Measurements from ENCODE around the gene MRPL49. TPM values are rescaled to one million over a fixed set of nuclear protein-coding genes. Genes with fewer than 3 reads are reported as not detected.

MRPL49 gene
- total RNA-seq = 31.3 and 37.8 TPM in 2 replicates

DNA sequence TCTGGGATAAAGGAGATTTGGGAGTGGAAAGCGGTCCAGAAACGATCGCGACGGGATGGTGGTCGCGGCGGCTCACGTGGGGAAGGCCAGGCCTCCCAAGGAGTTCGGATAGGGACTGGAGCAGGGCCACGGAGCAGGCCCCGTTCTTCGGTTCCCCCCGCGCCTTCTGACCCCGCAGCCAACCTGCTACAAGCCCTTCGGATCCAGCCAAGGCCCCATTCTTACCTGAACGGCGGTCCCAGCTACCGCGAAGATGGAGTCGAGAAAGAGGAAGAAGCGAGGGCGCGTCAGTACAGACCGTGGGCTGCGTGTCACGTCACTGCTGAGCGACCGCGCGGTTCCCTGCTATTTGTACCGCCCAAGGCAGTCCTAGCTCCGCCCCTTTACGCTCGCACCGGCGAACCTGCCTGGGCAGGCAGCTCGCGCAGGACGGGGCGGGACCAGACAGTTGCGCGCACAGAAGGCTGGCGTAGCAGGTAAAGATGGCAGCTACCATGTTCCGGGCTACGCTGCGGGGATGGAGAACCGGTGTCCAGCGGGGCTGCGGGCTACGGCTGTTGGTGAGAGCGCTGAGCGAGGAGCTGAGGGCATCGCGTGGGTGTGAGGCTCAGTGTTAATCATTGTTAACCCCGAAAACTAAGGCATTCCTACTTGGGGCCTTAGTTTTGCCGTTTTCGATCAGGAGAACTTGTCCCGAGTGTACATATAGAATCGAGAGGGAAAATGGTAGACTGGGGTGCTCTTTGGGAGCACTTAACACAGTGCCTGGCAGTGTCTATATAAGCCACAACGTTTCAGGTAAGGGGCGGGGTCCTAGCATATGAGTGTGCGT lies at the start of gene MRPL49, which contains the start of gene FAU:
Gene MRPL49, plus strand, starts transcription at position 457 of the 832 bp plus-strand sequence. Its CDS starts 26 bp downstream, at position 483.
Gene FAU, minus strand, starts transcription at position 270 of the 832 bp plus-strand sequence. CDS start 321 bp downstream, outside the sequence.

DNA sequence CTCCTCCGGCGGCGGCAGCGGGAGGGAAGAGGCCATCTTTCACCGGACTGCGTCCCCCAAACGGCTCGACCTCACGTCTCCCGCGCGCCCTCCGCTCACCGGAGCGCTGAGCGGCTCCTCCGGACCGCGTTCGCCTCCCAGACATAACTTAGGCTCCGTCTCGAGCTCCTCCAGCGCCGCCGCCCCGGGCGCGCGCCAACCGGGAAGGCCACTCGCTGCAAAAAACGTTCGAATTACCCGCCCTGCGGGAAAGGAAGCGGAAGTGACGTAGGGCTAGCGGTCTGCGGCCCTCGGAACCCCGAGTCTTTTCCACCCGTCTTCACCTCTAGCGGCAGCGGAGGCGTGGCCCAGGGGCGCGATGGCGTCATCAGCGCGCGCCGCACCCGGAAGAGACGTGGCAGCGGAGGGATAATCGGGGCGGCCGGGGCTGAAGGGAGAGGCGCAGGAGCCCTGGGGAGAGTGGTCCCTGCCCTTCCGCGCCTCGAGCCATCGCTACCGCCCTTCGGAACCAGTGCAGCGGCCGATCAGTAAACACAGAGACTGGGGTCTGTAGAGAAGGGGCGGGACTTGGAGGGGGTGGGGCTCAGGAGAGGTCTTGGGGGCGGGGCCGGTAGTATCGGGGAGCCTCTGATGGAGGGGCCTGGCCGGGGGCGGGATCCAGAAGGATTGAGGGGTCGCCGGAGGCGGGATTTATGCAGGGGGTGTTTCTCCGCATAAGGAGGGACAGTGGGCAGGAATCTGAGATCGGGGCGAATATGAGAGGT lies 38.1 kb upstream of the MRPL49 start, which contains the start of the genes CDCA5 and ZFPL1:
Gene CDCA5, minus strand, starts transcription at position 207 of the 764 bp plus-strand sequence. Its CDS starts 62 bp downstream, at position 145.
Gene ZFPL1, plus strand, starts transcription at position 389 of the 764 bp plus-strand sequence. CDS start 477 bp downstream, outside the sequence.

DNA sequence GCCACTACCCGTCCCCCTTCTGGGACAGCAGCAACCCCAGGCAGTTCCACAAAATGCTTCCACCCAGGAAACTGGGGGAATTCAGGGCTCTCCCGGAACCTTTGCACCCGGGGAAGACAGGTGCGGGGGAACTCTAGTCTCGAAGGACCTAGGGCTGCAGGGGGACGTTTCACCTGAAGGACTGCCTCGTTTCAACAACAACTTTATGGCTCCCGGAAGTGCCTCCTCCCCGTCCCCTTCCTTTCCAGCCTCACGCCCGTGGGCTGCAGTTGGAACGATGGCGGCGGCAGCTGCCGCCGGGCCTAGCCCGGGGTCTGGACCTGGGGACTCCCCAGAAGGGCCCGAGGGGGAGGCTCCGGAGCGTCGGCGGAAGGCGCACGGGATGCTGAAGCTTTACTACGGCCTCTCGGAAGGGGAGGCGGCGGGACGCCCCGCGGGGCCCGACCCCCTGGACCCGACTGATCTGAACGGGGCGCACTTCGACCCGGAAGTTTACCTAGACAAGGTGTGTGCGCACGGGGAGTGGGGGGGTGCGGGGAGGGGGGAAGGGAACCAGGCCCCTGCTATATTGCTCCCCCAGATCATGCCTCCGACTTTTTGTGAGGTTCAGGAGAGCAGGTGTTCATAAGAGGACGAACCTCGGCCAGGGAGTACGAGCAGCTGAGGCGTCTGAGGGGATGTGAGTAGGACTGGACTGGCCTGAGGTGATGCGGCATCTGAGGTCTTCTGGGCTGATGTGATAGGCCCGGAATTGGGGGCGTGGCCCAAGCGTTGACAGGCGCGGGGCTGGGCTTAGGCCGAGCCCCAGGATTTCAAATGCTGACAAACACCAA lies 25.9 kb upstream of the MRPL49 start, which contains the start of gene VPS51:
Gene VPS51, plus strand, starts transcription at position 241 of the 833 bp plus-strand sequence. Its CDS starts 37 bp downstream, at position 278.

DNA sequence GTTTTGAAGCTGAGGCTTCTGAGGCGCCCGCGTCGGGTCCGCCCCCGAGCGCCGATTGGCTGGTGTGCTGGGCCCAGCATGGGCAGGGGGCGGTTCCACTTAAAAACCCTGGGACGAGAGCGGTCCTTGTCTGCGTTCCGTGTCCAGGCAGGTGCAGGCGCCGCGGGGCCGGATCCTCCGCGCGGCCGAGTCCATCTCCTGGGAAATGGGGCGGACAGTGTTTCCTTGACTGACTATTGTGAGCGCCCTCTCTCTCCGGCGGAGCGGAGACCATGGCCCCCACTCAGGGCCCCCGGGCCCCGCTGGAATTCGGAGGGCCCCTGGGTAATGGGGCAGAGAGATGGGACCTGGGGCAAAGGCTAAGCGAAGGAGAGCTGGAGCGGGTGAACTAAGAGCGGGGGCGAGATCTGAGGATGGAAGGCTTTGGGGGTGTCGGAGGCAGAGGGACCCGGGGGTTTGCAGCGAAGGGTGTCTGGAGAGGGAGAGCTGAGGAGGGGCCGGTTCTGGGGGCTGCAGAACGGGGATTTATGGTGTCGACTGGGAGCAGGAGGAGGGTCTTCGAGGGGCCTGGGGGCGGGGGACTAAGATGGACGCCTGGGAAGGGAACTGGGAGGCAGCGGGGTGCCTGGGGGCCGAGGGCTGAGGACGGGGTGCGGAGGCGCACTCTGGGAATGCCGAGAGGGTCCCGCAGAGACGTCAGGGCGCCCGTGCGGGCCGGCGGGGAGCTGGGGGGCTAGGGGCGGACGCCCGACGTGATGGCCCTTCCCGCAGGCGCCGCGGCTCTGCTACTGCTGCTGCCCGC lies 10.2 kb upstream of the MRPL49 start, which contains the start of gene TM7SF2:
Gene TM7SF2, plus strand, starts transcription at position 129 of the 802 bp plus-strand sequence. Its CDS starts 144 bp downstream, at position 273.

DNA sequence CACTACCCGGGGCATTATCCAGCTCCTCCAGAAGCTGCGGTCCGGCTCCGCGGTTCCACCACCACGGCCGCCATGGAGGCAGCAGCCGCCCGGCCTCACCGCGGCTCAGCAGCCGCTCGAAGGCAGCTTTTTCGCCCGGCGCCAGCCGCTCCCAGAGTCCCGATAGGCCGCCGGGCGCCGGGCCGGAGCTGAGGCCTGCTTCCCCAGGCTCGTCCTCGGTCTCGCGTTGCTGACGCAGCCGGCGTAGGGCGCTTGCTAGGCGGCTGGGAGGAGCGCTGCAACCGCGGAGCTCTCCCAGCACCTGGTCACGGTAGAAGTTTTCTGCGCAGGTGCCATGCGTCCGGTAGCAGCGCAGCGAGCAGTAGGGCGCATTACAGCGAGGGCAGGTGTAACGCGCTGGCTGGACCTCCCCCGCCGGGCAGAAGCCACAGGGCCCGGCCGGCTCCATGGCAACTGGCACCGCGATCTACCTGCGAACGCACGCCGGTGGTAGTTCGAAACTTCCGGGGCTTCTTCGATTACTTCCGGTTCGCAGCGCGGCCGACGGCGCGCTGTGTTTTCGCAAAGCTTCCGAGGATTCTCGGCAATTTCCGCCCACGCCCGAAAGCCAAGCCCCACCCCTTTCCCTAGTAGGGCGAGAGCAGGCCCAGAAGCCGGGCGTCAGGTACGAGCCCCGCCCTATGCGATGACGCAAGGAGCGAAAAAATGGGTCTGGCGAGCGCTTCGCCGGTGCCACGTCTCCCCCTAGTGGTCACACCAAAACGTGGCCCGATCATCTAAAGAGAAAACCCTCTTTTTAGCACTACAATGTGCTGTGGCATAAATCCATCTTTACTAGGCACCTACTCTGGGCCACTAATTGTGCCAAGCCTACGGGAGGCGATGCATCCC lies 4.7 kb upstream of the MRPL49 start, which contains the start of gene ZNHIT2:
Gene ZNHIT2, minus strand, starts transcription at position 496 of the 891 bp plus-strand sequence. Its CDS starts 48 bp downstream, at position 448.

DNA sequence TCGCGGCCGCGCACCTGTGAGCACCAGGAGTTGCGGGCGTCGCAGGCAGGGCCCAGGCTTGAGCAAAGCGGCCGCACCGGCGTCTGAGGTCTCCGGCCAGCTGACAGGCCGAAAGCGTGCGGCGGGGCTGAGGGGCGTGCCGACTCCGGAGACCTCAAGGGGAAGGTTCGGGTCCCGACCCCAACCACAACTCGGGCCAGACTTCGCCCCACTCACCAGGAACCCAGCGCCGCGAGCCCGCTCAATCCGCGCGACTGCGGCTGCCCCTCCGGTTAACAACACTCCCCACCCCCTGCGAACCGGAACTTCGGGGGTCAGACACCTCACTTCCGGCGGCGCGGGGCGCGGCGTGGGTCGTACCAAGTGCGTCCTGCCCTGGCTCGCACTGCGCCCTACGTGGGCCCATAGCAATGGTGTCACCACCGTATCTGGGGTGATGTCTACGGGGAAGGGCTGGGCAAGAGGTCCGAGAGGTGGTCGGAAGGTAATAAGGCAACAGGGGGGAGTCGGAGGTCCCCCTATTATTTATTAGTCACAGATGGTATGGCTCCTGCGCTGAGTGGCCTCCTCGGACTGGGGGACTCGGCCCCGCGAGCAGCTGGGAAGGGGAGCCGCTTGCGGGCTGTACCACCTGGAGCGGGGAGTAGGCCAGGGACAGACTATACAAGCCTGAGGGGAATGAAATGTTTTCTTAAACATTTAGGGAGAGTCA lies 12.3 kb downstream of the MRPL49 start, which contains the start of gene SYVN1:
Gene SYVN1, minus strand, starts transcription at position 280 of the 712 bp plus-strand sequence. CDS start 918 bp downstream, outside the sequence.

DNA sequence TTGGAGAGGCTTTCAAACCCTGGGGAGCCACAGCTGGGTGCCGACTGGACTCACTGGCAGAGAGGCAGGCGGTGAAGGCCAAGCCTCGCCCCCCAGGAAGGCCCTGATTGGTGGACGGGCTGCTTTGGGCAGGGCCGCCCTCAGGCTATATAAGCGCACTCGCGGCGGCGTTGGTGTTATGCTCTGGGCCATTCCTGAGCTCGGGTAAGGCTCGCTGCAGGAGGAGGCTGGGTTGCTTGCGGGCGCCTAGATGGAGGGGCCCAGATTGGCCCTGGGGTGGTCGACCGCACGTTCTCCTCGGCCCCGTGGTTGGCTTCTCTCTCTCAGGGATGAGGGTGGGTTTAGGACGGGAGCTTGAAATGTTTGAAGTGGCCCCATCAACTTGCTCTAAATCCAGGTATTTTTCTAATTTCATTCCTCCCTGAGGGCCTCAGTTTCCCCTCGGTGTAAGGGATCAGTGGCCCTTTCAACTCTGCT lies 48.0 kb downstream of the MRPL49 start, which contains the start of gene SPDYC:
Gene SPDYC, plus strand, starts transcription at position 176 of the 477 bp plus-strand sequence. CDS start 1,125 bp downstream, outside the sequence.

Other genes with a start within 250 kb of the MRPL49 start
- gene EHD1, start 243.7 kb upstream of the MRPL49 start, total RNA-seq = 99.0 and 121 TPM in 2 replicates
- gene ATG2A, start 205.1 kb upstream of the MRPL49 start, total RNA-seq = 8.3 and 11.4 TPM in 2 replicates
- 5.6 and 14.5 TPM in 2 replicates for gene PPP2R5B, start 197.6 kb upstream of the MRPL49 start, total RNA-seq
- not detected in 2 replicates for gene GPHA2, start 186.4 kb upstream of the MRPL49 start, total RNA-seq
- not detected in 2 replicates for gene MAJIN, start 150.2 kb upstream of the MRPL49 start, total RNA-seq
- 0.36 and 0.75 TPM in 2 replicates for gene BATF2, start 125.3 kb upstream of the MRPL49 start, total RNA-seq
- 88.1 and 122 TPM in 2 replicates for gene ARL2, start 108.2 kb upstream of the MRPL49 start, total RNA-seq
- gene SNX15, start 94.9 kb upstream of the MRPL49 start, total RNA-seq = 11.2 and 14.8 TPM in 2 replicates
- gene SAC3D1, start 81.1 kb upstream of the MRPL49 start, total RNA-seq = 9.9 and 11.4 TPM in 2 replicates
- gene NAALADL1, start 63.8 kb upstream of the MRPL49 start, total RNA-seq = 6.1 and 12.3 TPM in 2 replicates
- 4.2 and 7.7 TPM in 2 replicates for gene CDCA5, start 38.3 kb upstream of the MRPL49 start, total RNA-seq
- 25.0 and 28.2 TPM in 2 replicates for gene ZFPL1, start 38.1 kb upstream of the MRPL49 start, total RNA-seq
- 193 and 216 TPM in 2 replicates for gene VPS51, start 26.1 kb upstream of the MRPL49 start, total RNA-seq
- gene TM7SF2, start 10.4 kb upstream of the MRPL49 start, total RNA-seq = 8.0 and 10.9 TPM in 2 replicates
- gene ZNHIT2, start 4.6 kb upstream of the MRPL49 start, total RNA-seq = 7.1 and 9.4 TPM in 2 replicates
- gene FAU, start 187 bp upstream of the MRPL49 start, total RNA-seq = 535 and 549 TPM in 2 replicates
- 5.5 and 12.2 TPM in 2 replicates for gene SYVN1, start 12.2 kb downstream of the MRPL49 start, total RNA-seq
- gene SPDYC, start 47.9 kb downstream of the MRPL49 start, total RNA-seq = not detected in 2 replicates
- 81.0 and 91.3 TPM in 2 replicates for gene CAPN1, start 59.6 kb downstream of the MRPL49 start, total RNA-seq
- 5.9 and 6.7 TPM in 2 replicates for gene POLA2, start 139.6 kb downstream of the MRPL49 start, total RNA-seq
- 17.4 and 19.1 TPM in 2 replicates for gene CDC42EP2, start 192.5 kb downstream of the MRPL49 start, total RNA-seq
- 24.2 and 27.9 TPM in 2 replicates for gene DPF2, start 211.5 kb downstream of the MRPL49 start, total RNA-seq
- 0.09 and 0.27 TPM in 2 replicates for gene TIGD3, start 232.4 kb downstream of the MRPL49 start, total RNA-seq